ENCODE results near the gene CCT5.

DNA sequence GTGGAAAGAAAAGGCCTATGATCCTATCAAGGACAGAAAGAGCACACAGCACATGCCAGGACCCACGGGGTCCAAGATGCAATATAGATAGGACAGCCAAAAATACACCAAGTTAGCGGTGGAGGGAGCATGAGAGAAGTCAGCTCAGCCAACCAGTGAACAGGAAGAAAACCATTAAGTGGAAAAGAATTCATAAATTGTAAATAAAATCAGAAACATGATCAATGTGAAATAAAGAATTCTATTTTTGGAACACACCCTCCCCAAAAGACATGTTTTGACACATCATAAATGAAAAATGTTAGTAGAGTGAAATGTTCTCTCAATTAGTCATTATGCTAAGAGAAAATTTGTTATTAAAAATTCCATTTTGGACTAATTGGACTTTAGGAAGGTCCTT, 36.0 kb upstream of the CCT5 start:
- no peak for TF ChIP-seq POLR2A (IDR thresholded peaks at IDR 0.05)
- TF ChIP-seq, protein P1, sequence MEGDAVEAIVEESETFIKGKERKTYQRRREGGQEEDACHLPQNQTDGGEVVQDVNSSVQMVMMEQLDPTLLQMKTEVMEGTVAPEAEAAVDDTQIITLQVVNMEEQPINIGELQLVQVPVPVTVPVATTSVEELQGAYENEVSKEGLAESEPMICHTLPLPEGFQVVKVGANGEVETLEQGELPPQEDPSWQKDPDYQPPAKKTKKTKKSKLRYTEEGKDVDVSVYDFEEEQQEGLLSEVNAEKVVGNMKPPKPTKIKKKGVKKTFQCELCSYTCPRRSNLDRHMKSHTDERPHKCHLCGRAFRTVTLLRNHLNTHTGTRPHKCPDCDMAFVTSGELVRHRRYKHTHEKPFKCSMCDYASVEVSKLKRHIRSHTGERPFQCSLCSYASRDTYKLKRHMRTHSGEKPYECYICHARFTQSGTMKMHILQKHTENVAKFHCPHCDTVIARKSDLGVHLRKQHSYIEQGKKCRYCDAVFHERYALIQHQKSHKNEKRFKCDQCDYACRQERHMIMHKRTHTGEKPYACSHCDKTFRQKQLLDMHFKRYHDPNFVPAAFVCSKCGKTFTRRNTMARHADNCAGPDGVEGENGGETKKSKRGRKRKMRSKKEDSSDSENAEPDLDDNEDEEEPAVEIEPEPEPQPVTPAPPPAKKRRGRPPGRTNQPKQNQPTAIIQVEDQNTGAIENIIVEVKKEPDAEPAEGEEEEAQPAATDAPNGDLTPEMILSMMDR (IDR thresholded peaks at IDR 0.05) = no peak

All from adrenal gland (tissue), 5 donors.